SKM-1 treated with dmso at 0.1 percent for 144 hours (cell line): ENCODE data around the gene F11.
"Not testable (repeated sequence)": the region's sequence is repeated elsewhere in the genome, so short reads cannot be mapped to it uniquely, and the experiment has no call there.

Source experiments
- DNase-seq: peaks from one replicate; lab custom pipeline; 2025; ENCODE audit not compliant: unreplicated experiment; lab: John Stamatoyannopoulos, UW

The F11 gene

GRCh38 chr4:186249785-186250754, 15.9 kb upstream of the F11 start:
- no peak for DNase-seq

- no peak for DNase-seq
These were observed 15.2 kb upstream of the F11 start for GRCh38 chr4:186250760-186251159.

- DNase-seq = no peak
These were observed 10.9 kb upstream of the F11 start for GRCh38 chr4:186255122-186255521.

- DNase-seq = peak; percentile 50
These were observed 7.7 kb upstream of the F11 start for GRCh38 chr4:186258216-186258811.

GRCh38 chr4:186260117-186260503, 5.9 kb upstream of the F11 start:
- no peak for DNase-seq

GRCh38 chr4:186260504-186261448, 5.2 kb upstream of the F11 start:
- no peak for DNase-seq

GRCh38 chr4:186264660-186265059, 1.3 kb upstream of the F11 start:
- DNase-seq = no peak

GRCh38 chr4:186265250-186265649, 739 bp upstream of the F11 start:
- not testable (repeated sequence) for DNase-seq

- DNase-seq = no peak
These were observed 904 bp downstream of the F11 start for GRCh38 chr4:186266729-186267456.

- DNase-seq = no peak
These were observed 5.2 kb downstream of the F11 start for GRCh38 chr4:186271081-186271678.

GRCh38 chr4:186272699-186273391, 6.9 kb downstream of the F11 start:
- no peak for DNase-seq

- DNase-seq = not testable (repeated sequence)
These were observed 7.4 kb downstream of the F11 start for GRCh38 chr4:186273392-186273789.

GRCh38 chr4:186283311-186283710, 17.3 kb downstream of the F11 start:
- DNase-seq = no peak

- no peak for DNase-seq
These were observed 19.2 kb downstream of the F11 start for GRCh38 chr4:186285147-186285546.

- DNase-seq = no peak
These were observed 20.6 kb downstream of the F11 start for GRCh38 chr4:186286581-186286980.

GRCh38 chr4:186291256-186291890, 25.4 kb downstream of the F11 start:
- no peak for DNase-seq

- no peak for DNase-seq
These were observed 28.2 kb downstream of the F11 start for GRCh38 chr4:186294160-186294559.

GRCh38 chr4:186296481-186296880, 30.5 kb downstream of the F11 start:
- no peak for DNase-seq

GRCh38 chr4:186297013-186297645, 31.1 kb downstream of the F11 start:
- peak; percentile 41 for DNase-seq
